Skin epidermis (tissue), 12 donors: Measurements from ENCODE around the gene OR4F15.

Source experiments
- H3K27ac ChIP-seq, 21 experiments: fragments of 200-600 bp; sonication (generic) in 11 of 21; one replicate each; pipeline ENCODE4 v1.5.0; 2020; ENCODE audit warnings: mild to moderate bottlenecking in 3 of 21, inconsistent platforms in 2 of 21, moderate library complexity in 2 of 21
- H3K4me3 ChIP-seq, 7 experiments: fragments of 200-600 bp; sonication (generic) in 2 of 7; one replicate each; pipeline ENCODE4 v1.5.0; 2020; ENCODE audit warnings: inconsistent platforms in 2 of 7, mild to moderate bottlenecking in 2 of 7, moderate library complexity in 1 of 7

OR4F15 gene

GRCh38 chr15:101803209-101803608 lies 8.8 kb upstream of the OR4F15 start, which contains the start of gene OR4F6:
Gene OR4F6 (plus strand): TSS chr15:101803509. CDS start chr15:101805720, 2,211 bp downstream.
- Histone ChIP-seq H3K4me3 (no peak within 1 kb of the TSS), H3K27ac (no peak within 1 kb of the TSS)

- Histone ChIP-seq H3K27ac (no peak overlapping the region), H3K4me3 (no peak overlapping the region)
Observed at GRCh38 chr15:101803676-101804075, 8.3 kb upstream of the OR4F15 start.

GRCh38 chr15:101804375-101804774 lies 7.6 kb upstream of the OR4F15 start:
- no peak overlapping the region for H3K4me3 ChIP-seq

GRCh38 chr15:101804941-101805340 lies 7.1 kb upstream of the OR4F15 start:
- Histone ChIP-seq H3K4me3 (no peak overlapping the region), H3K27ac (no peak overlapping the region)

More at GRCh38 chr15:101804375-101804774, 7.6 kb upstream of the OR4F15 start:
- H3K27ac ChIP-seq = no peak overlapping the region

- Histone ChIP-seq H3K27ac (no peak overlapping the region), H3K4me3 (no peak overlapping the region)
Observed at GRCh38 chr15:101805605-101806345, 6.2 kb upstream of the OR4F15 start.

GRCh38 chr15:101807345-101807945 lies 4.6 kb upstream of the OR4F15 start:
- Histone ChIP-seq H3K4me3 (no peak overlapping the region), H3K27ac (no peak overlapping the region)

- H3K4me3 ChIP-seq = no peak overlapping the region
- H3K27ac ChIP-seq = no peak overlapping the region
Observed at GRCh38 chr15:101808201-101808600, 3.8 kb upstream of the OR4F15 start.

- H3K4me3 ChIP-seq = no peak overlapping the region
Observed at GRCh38 chr15:101810456-101810855, 1.5 kb upstream of the OR4F15 start.

GRCh38 chr15:101810876-101811275 lies 1.1 kb upstream of the OR4F15 start:
- H3K27ac ChIP-seq = no peak overlapping the region
- no peak overlapping the region for H3K4me3 ChIP-seq

More at GRCh38 chr15:101810456-101810855, 1.5 kb upstream of the OR4F15 start:
- H3K27ac ChIP-seq = no peak overlapping the region

- no peak overlapping the region for H3K4me3 ChIP-seq
- H3K27ac ChIP-seq = no peak overlapping the region
Observed at GRCh38 chr15:101813803-101814534, 2.0 kb downstream of the OR4F15 start.

GRCh38 chr15:101820781-101821180 lies 8.8 kb downstream of the OR4F15 start:
- Histone ChIP-seq H3K27ac (no peak overlapping the region), H3K4me3 (no peak overlapping the region)

GRCh38 chr15:101827257-101827656 lies 15.3 kb downstream of the OR4F15 start:
- Histone ChIP-seq H3K4me3 (no peak overlapping the region), H3K27ac (no peak overlapping the region)

GRCh38 chr15:101828774-101829173 lies 16.8 kb downstream of the OR4F15 start:
- no peak overlapping the region for H3K27ac ChIP-seq

GRCh38 chr15:101841656-101842055 lies 29.7 kb downstream of the OR4F15 start:
- Histone ChIP-seq H3K4me3 (no peak overlapping the region), H3K27ac (no peak overlapping the region)

More at GRCh38 chr15:101828774-101829173, 16.8 kb downstream of the OR4F15 start:
- no peak overlapping the region for H3K4me3 ChIP-seq

GRCh38 chr15:101844916-101845315 lies 32.9 kb downstream of the OR4F15 start:
- Histone ChIP-seq H3K4me3 (no peak overlapping the region), H3K27ac (no peak overlapping the region)

GRCh38 chr15:101852356-101852755 lies 40.4 kb downstream of the OR4F15 start:
- Histone ChIP-seq H3K27ac (no peak overlapping the region), H3K4me3 (no peak overlapping the region)
